ENCODE data around the gene MPG.

The MPG gene

GRCh38 chr16:97822-98221, 19.8 kb downstream of the MPG start:
- H3K4me2 ChIP-seq (ENCODE audit: low read depth, low read length, poor library complexity, severe bottlenecking) = no peak overlapping the region
- no peaks in the 10 kb centered on the region for H3F3A ChIP-seq (ENCODE audit: insufficient read depth)
- TF ChIP-seq CTCF (IDR thresholded peaks at IDR 0.05; ENCODE audit: insufficient read depth, low read length, poor library complexity, severe bottlenecking) = no peak
- no peak for TF ChIP-seq EZH2phosphoT487 (conservative IDR thresholded peaks at IDR 0.05; ENCODE audit: low read length)
- no peaks in the 10 kb centered on the region for H3K79me2 ChIP-seq (ENCODE audit: insufficient read depth, low read length)
- no peak overlapping the region for H3K4me3 ChIP-seq (ENCODE audit: insufficient read depth, low read length, poor library complexity, severe bottlenecking)
- no peaks in the 10 kb centered on the region for H3K9me2 ChIP-seq (replicated peaks; ENCODE audit: insufficient read depth, low read length)
- no peaks in the 10 kb centered on the region for H3K9me3 ChIP-seq (ENCODE audit: insufficient read depth, low read length)
- no peak overlapping the region for H3K9ac ChIP-seq (ENCODE audit: low read length)
- no peaks in the 10 kb centered on the region for H4K20me1 ChIP-seq (ENCODE audit: low read depth, low read length)
- no peaks in the 10 kb centered on the region for H3K36me3 ChIP-seq (ENCODE audit: low read length)
- H3K27me3 ChIP-seq (ENCODE audit: low read length) = no peaks in the 10 kb centered on the region
- H2AFZ ChIP-seq (ENCODE audit: low read depth, low read length, severe bottlenecking) = no peak overlapping the region
- H3K27ac ChIP-seq (ENCODE audit: low read depth, low read length) = no peak overlapping the region

GRCh38 chr16:100989-101388, 23.0 kb downstream of the MPG start:
- Histone ChIP-seq H3F3A (ENCODE audit: insufficient read depth) (no peaks in the 10 kb centered on the region), H3K4me2 (ENCODE audit: low read depth, low read length, poor library complexity, severe bottlenecking) (no peak overlapping the region), H2AFZ (ENCODE audit: low read depth, low read length, severe bottlenecking) (no peak overlapping the region), H3K27me3 (ENCODE audit: low read length) (no peaks in the 10 kb centered on the region), H3K36me3 (ENCODE audit: low read length) (no peaks in the 10 kb centered on the region), H3K9me3 (ENCODE audit: insufficient read depth, low read length) (no peaks in the 10 kb centered on the region), H3K4me3 (ENCODE audit: insufficient read depth, low read length, poor library complexity, severe bottlenecking) (no peak overlapping the region), H3K79me2 (ENCODE audit: insufficient read depth, low read length) (no peaks in the 10 kb centered on the region), H3K9me2 (replicated peaks; ENCODE audit: insufficient read depth, low read length) (no peaks in the 10 kb centered on the region), H3K27ac (ENCODE audit: low read depth, low read length) (no peak overlapping the region), H3K9ac (ENCODE audit: low read length) (no peak overlapping the region), H4K20me1 (ENCODE audit: low read depth, low read length) (no peaks in the 10 kb centered on the region)
- no peak for TF ChIP-seq CTCF (IDR thresholded peaks at IDR 0.05; ENCODE audit: insufficient read depth, low read length, poor library complexity, severe bottlenecking)

- Histone ChIP-seq H3K36me3 (ENCODE audit: low read length) (no peaks in the 10 kb centered on the region), H3K27ac (ENCODE audit: low read depth, low read length) (no peak overlapping the region)
Observed at GRCh38 chr16:101586-101985, 23.6 kb downstream of the MPG start.

More at GRCh38 chr16:101586-101985, 23.6 kb downstream of the MPG start:
- Histone ChIP-seq H3K9ac (ENCODE audit: low read length) (no peak overlapping the region), H3K9me2 (replicated peaks; ENCODE audit: insufficient read depth, low read length) (no peaks in the 10 kb centered on the region), H3K9me3 (ENCODE audit: insufficient read depth, low read length) (no peaks in the 10 kb centered on the region), H2AFZ (ENCODE audit: low read depth, low read length, severe bottlenecking) (no peak overlapping the region), H3K79me2 (ENCODE audit: insufficient read depth, low read length) (no peaks in the 10 kb centered on the region), H3K4me2 (ENCODE audit: low read depth, low read length, poor library complexity, severe bottlenecking) (no peak overlapping the region), H4K20me1 (ENCODE audit: low read depth, low read length) (no peaks in the 10 kb centered on the region), H3K4me3 (ENCODE audit: insufficient read depth, low read length, poor library complexity, severe bottlenecking) (no peak overlapping the region), H3K27me3 (ENCODE audit: low read length) (no peaks in the 10 kb centered on the region), H3F3A (ENCODE audit: insufficient read depth) (no peaks in the 10 kb centered on the region)
- TF ChIP-seq CTCF (IDR thresholded peaks at IDR 0.05; ENCODE audit: insufficient read depth, low read length, poor library complexity, severe bottlenecking) (no peak), EZH2phosphoT487 (conservative IDR thresholded peaks at IDR 0.05; ENCODE audit: low read length) (no peak)
